SKM-1 treated with dmso at 0.1 percent for 144 hours (cell line): ENCODE data around the gene RAB28.

ENCODE experiments used
- DNase-seq: peaks from one replicate; lab custom pipeline; 2025; ENCODE audit not compliant: unreplicated experiment; lab: John Stamatoyannopoulos, UW

Gene RAB28

GRCh38 chr4:13323921-13324320 is 160.2 kb downstream of the RAB28 start:
- no peak for DNase-seq

GRCh38 chr4:13322681-13323101 is 161.4 kb downstream of the RAB28 start:
- DNase-seq: no peak
